ENCODE results near the gene AFF1. TPM values are rescaled to one million over a fixed set of nuclear protein-coding genes. Genes with fewer than 3 reads are reported as not detected.
A peak's percentile ranks its signal among the peaks of the same experiment; 100 is the strongest.
"Not testable (repeated sequence)": the region's sequence is repeated elsewhere in the genome, so short reads cannot be mapped to it uniquely, and the experiment has no call there.

The AFF1 gene
- total RNA-seq, 1 experiment from 2014 or later, result 17.1 TPM

- no peak for DNase-seq (ENCODE audit: low read depth)
These were observed 209.5 kb downstream of the AFF1 start for GRCh38 chr4:87144356-87144755.

GRCh38 chr4:87145934-87146333 is 211.1 kb downstream of the AFF1 start:
- not testable (repeated sequence) for DNase-seq (ENCODE audit: low read depth)

GRCh38 chr4:87147116-87147515 is 212.3 kb downstream of the AFF1 start:
- DNase-seq (ENCODE audit: low read depth), result no peak

GRCh38 chr4:87150498-87151261 is 215.9 kb downstream of the AFF1 start:
- DNase-seq (ENCODE audit: low read depth), result peak; percentile 67

- DNase-seq (ENCODE audit: low read depth), result no peak
These were observed 216.9 kb downstream of the AFF1 start for GRCh38 chr4:87151730-87152129.

GRCh38 chr4:87152310-87153041 is 217.7 kb downstream of the AFF1 start:
- DNase-seq (ENCODE audit: low read depth), result no peak

- DNase-seq (ENCODE audit: low read depth), result peak; percentile 42
These were observed 218.5 kb downstream of the AFF1 start for GRCh38 chr4:87153078-87153870.

- DNase-seq (ENCODE audit: low read depth), result no peak
These were observed 231.1 kb downstream of the AFF1 start for GRCh38 chr4:87165892-87166291.

- no peak for DNase-seq (ENCODE audit: low read depth)
These were observed 231.6 kb downstream of the AFF1 start for GRCh38 chr4:87166296-87166854.

GRCh38 chr4:87171944-87172343 is 237.1 kb downstream of the AFF1 start:
- DNase-seq (ENCODE audit: low read depth), result no peak

GRCh38 chr4:87174672-87175071 is 239.9 kb downstream of the AFF1 start:
- no peak for DNase-seq (ENCODE audit: low read depth)

GRCh38 chr4:87179751-87180150 is 244.9 kb downstream of the AFF1 start:
- DNase-seq (ENCODE audit: low read depth), result peak; percentile 74

- no peak for DNase-seq (ENCODE audit: low read depth)
These were observed 246.0 kb downstream of the AFF1 start for GRCh38 chr4:87180767-87181166.

- no peak for DNase-seq (ENCODE audit: low read depth)
These were observed 250.5 kb downstream of the AFF1 start for GRCh38 chr4:87185146-87185870.

GRCh38 chr4:87188048-87188447 is 253.2 kb downstream of the AFF1 start:
- no peak for DNase-seq (ENCODE audit: low read depth)

GRCh38 chr4:87188932-87189331 is 254.1 kb downstream of the AFF1 start:
- no peak for DNase-seq (ENCODE audit: low read depth)

Other genes with a start within 250 kb of the AFF1 start
- not detected in 2 replicates for gene SLC10A6, start 85.6 kb upstream of the AFF1 start, total RNA-seq (2014; rRNA removed; shearing (Covaris generic))
- gene C4orf36, start 42.6 kb upstream of the AFF1 start, total RNA-seq (2014; rRNA removed; shearing (Covaris generic)), result 0.12 and 0.76 TPM in 2 replicates